HG03442 (cell line): ENCODE results near the gene COPS4.
"Not testable (repeated sequence)": the region's sequence is repeated elsewhere in the genome, so short reads cannot be mapped to it uniquely, and the experiment has no call there.

Experiments used
- ATAC-seq: cut with Tn5 transposase; IDR thresholded peaks from one replicate; pipeline ENCODE4 v1.9.1; 2021; ENCODE audit warnings: mild to moderate bottlenecking, moderate library complexity; ENCODE audit not compliant: unreplicated experiment

The COPS4 gene

GRCh38 chr4:83022724-83023450 is 12.1 kb upstream of the COPS4 start:
- no peak for ATAC-seq

- not testable (repeated sequence) for ATAC-seq
Measured at GRCh38 chr4:83023599-83023998, 11.4 kb upstream of the COPS4 start.

GRCh38 chr4:83024233-83024632 is 10.8 kb upstream of the COPS4 start:
- ATAC-seq, result no peak

- no peak for ATAC-seq
Measured at GRCh38 chr4:83025563-83025962, 9.4 kb upstream of the COPS4 start.

- ATAC-seq, result no peak
Measured at GRCh38 chr4:83028976-83029375, 6.0 kb upstream of the COPS4 start.

GRCh38 chr4:83029688-83030087 is 5.3 kb upstream of the COPS4 start:
- no peak for ATAC-seq

- ATAC-seq, result no peak
Measured at GRCh38 chr4:83036991-83037665, 2.1 kb downstream of the COPS4 start.

GRCh38 chr4:83040269-83040668 is 5.3 kb downstream of the COPS4 start:
- no peak for ATAC-seq

- ATAC-seq, result not testable (repeated sequence)
Measured at GRCh38 chr4:83043157-83043556, 8.2 kb downstream of the COPS4 start.

GRCh38 chr4:83043801-83044407 is 8.9 kb downstream of the COPS4 start:
- ATAC-seq, result no peak

- no peak for ATAC-seq
Measured at GRCh38 chr4:83046693-83047473, 11.9 kb downstream of the COPS4 start.

- not testable (repeated sequence) for ATAC-seq
Measured at GRCh38 chr4:83048781-83049180, 13.8 kb downstream of the COPS4 start.

GRCh38 chr4:83054928-83055327 is 19.9 kb downstream of the COPS4 start:
- no peak for ATAC-seq

- no peak for ATAC-seq
Measured at GRCh38 chr4:83062739-83063138, 27.8 kb downstream of the COPS4 start.

- ATAC-seq, result no peak
Measured at GRCh38 chr4:83065266-83065665, 30.3 kb downstream of the COPS4 start.

GRCh38 chr4:83067058-83067639 is 32.2 kb downstream of the COPS4 start:
- ATAC-seq, result no peak

- no peak for ATAC-seq
Measured at GRCh38 chr4:83071116-83071515, 36.1 kb downstream of the COPS4 start.

GRCh38 chr4:83074086-83074704 is 39.2 kb downstream of the COPS4 start:
- ATAC-seq, result peak; percentile 84

GRCh38 chr4:83074783-83075182 is 39.8 kb downstream of the COPS4 start:
- ATAC-seq, result not testable (repeated sequence)

GRCh38 chr4:83075311-83076095 is 40.5 kb downstream of the COPS4 start:
- ATAC-seq, result no peak
